ENCODE data around the gene ARHGAP15.

The ARHGAP15 gene

DNA sequence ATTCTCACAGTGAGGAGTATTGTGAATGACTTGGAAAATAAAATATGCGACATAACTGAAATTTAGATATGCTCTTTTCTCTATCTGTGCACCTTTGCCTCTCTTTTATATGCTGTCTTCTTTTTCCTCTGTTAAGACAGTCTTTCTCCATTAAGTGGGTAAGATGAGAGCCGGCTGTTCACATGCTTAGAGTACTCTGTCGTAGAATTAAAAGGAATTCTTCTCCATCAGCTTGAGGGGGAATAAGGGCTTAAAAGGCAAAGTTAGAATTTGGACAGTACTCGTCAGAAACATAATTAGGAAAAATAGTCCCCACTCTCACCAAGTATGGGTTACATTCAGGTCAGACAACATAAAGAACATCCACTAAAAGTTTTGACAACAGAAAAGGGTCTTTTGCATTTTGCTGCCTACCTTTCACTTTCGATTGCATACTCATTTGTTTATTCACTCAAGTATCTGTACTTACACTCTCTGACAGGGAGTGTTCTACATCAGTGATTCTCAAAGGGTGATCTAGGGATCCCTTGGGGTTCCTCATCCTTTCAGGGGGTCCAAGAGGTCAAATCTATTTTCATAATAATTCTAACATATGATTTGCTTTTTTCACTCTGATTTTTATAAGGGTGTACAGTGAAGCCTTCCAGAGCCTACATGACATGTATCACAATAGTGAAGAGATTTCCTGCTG lies 48.0 kb downstream of the ARHGAP15 start:
- no peak for DNase-seq
- Mint-ChIP-seq H3K36me3 (ENCODE audit: low read depth) (peaks cover 4% of the 10 kb centered on the region), H3K4me1 (peaks cover 16% of the 10 kb centered on the region), H3K27ac (no peak overlapping the region), H3K27me3 (ENCODE audit: low read depth, poor library complexity) (no peaks in the 10 kb centered on the region), H3K4me3 (no peak overlapping the region), H3K9me3 (peaks cover 14% of the 10 kb centered on the region)
- TF ChIP-seq, protein P1, sequence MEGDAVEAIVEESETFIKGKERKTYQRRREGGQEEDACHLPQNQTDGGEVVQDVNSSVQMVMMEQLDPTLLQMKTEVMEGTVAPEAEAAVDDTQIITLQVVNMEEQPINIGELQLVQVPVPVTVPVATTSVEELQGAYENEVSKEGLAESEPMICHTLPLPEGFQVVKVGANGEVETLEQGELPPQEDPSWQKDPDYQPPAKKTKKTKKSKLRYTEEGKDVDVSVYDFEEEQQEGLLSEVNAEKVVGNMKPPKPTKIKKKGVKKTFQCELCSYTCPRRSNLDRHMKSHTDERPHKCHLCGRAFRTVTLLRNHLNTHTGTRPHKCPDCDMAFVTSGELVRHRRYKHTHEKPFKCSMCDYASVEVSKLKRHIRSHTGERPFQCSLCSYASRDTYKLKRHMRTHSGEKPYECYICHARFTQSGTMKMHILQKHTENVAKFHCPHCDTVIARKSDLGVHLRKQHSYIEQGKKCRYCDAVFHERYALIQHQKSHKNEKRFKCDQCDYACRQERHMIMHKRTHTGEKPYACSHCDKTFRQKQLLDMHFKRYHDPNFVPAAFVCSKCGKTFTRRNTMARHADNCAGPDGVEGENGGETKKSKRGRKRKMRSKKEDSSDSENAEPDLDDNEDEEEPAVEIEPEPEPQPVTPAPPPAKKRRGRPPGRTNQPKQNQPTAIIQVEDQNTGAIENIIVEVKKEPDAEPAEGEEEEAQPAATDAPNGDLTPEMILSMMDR (IDR thresholded peaks at IDR 0.05) = no peak

DNA sequence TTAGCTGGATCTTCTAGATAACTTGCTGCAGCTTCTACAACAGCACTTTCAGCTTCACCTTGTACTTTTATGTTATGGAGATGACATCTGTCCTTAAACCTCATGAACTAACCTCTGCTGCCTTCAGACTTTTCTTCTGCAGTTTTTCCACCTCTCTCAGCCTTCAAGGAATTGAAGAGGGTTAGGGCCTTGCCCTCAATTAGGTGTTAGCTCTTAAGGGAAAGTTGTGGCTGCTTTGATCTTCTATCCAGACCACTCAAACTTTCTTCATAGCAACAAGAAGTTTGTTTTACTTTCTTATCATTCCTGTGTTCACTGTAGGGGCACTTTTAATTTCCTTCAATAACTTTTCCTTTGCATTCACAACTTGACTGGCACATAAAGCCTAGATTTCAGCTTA lies 52.3 kb downstream of the ARHGAP15 start:
- H3K27me3 Mint-ChIP-seq (ENCODE audit: low read depth, poor library complexity) = no peaks in the 10 kb centered on the region
- no peak overlapping the region for H3K27ac Mint-ChIP-seq
- H3K4me3 Mint-ChIP-seq = no peak overlapping the region
- no peak for DNase-seq
- TF ChIP-seq, protein P1 (IDR thresholded peaks at IDR 0.05) = no peak
- peaks cover 8% of the 10 kb centered on the region for H3K4me1 Mint-ChIP-seq
- H3K36me3 Mint-ChIP-seq (ENCODE audit: low read depth) = peaks cover 4% of the 10 kb centered on the region
- H3K9me3 Mint-ChIP-seq = peaks cover 15% of the 10 kb centered on the region

DNA sequence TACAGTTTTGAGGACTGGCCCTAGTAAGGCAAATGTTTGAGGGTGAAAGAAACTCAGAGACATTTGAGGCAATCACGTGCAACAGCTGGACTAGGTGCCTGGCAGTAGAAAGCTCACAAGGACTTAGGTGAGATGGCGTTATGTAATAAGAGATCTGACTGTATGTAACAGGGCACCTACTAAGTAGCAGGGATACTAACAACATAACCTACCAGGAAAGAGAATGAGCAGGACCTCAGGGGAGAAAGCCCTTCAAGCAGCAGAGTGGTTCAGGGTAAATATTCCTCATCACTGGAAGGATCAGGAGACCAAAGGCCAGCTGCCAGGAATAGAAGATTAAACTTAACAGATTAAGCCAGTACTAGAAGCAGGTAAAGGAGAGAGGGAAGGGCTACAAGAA lies 53.4 kb downstream of the ARHGAP15 start:
- TF ChIP-seq, protein P1 (IDR thresholded peaks at IDR 0.05) = no peak
- no peak for DNase-seq
- Mint-ChIP-seq H3K27ac (no peak overlapping the region), H3K27me3 (ENCODE audit: low read depth, poor library complexity) (no peaks in the 10 kb centered on the region), H3K9me3 (peaks cover 15% of the 10 kb centered on the region), H3K4me3 (no peak overlapping the region), H3K36me3 (ENCODE audit: low read depth) (peaks cover 4% of the 10 kb centered on the region), H3K4me1 (no peaks in the 10 kb centered on the region)

DNA sequence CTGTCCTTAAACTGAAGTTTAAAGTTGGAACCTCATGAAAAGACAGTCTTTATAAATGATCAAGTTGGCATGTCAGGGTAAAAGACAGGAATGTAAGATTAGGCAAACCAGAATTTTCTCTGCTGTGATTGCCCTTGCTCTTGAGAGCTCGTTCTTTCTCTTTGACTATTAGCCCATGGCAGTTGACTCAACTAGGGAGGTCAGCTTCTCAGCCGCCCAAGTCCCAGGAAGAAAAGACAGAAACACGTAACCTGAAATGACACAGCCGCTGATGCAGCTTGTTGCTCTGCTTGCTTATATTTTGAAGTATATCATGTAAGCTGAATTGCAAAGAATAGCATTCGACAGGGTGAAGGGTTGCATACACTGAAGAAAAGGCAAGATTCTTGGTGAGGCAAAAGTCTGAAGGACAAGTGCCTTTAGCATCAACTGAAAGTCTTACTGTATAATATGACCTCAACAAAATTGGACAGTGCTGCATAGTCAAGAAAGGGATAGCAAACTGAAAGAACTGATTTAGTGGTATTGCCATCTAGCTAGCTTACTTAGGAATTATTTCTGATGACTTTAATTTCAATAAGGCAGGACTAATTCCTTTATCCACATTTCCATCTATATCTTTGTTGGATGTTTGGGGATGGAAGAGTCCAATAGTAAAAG lies 54.7 kb downstream of the ARHGAP15 start:
- TF ChIP-seq, protein P1 (IDR thresholded peaks at IDR 0.05) = no peak
- no peak overlapping the region for H3K4me3 Mint-ChIP-seq
- H3K27ac Mint-ChIP-seq = no peak overlapping the region
- peaks cover 15% of the 10 kb centered on the region for H3K9me3 Mint-ChIP-seq
- H3K36me3 Mint-ChIP-seq (ENCODE audit: low read depth) = peaks cover 4% of the 10 kb centered on the region
- H3K27me3 Mint-ChIP-seq (ENCODE audit: low read depth, poor library complexity) = no peaks in the 10 kb centered on the region
- no peak for DNase-seq
- H3K4me1 Mint-ChIP-seq = no peaks in the 10 kb centered on the region

DNA sequence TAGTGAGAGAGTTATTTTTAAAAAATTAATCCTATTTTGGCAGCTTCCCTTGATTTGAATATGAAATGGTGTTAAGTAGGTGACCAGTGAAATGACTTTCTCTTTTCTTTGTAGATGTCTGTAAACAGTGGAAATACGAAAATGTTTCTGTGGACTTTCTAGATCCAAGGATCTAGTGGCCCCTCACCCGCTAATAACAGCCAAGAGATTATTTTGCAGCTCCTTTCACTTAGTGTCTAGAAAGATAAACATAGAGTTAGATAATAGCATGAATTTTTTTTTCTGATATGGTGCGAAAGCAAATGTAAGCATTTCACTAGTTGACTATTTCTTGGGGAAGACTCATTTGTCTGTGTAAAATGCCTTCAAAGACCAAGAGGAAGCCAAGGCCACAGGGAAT lies 57.7 kb downstream of the ARHGAP15 start:
- TF ChIP-seq, protein P1 (IDR thresholded peaks at IDR 0.05) = no peak
- Mint-ChIP-seq H3K4me3 (no peak overlapping the region), H3K27ac (no peak overlapping the region), H3K9me3 (peaks cover 4% of the 10 kb centered on the region), H3K27me3 (ENCODE audit: low read depth, poor library complexity) (no peaks in the 10 kb centered on the region), H3K4me1 (no peaks in the 10 kb centered on the region), H3K36me3 (ENCODE audit: low read depth) (no peaks in the 10 kb centered on the region)
- DNase-seq = no peak

DNA sequence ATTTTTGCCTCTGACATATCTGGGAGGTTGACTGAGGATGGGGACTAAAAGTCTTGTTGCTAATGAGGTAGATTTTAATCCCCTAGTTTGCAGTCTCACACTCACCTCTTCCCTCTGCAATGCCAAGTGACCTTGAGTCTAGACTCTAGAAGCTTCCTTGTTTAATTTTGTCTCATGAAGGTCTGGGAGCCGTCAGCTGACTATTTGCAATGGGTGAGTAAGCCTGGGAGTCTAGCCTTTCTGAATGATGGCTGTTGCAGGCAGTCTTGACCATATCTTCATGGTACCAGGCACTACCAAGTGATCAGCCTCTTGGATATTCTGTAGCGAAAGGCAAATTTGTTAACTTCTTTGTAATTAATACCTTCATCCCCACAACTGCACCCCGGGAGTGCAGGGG lies 61.2 kb downstream of the ARHGAP15 start:
- no peaks in the 10 kb centered on the region for H3K27me3 Mint-ChIP-seq (ENCODE audit: low read depth, poor library complexity)
- H3K27ac Mint-ChIP-seq = no peak overlapping the region
- no peaks in the 10 kb centered on the region for H3K4me1 Mint-ChIP-seq
- H3K4me3 Mint-ChIP-seq = no peak overlapping the region
- DNase-seq = no peak
- TF ChIP-seq, protein P1 (IDR thresholded peaks at IDR 0.05) = no peak
- no peaks in the 10 kb centered on the region for H3K9me3 Mint-ChIP-seq
- no peaks in the 10 kb centered on the region for H3K36me3 Mint-ChIP-seq (ENCODE audit: low read depth)
